GM12873 (cell line): ENCODE results near the gene FMN1.

ENCODE experiments used
- TF ChIP-seq, protein P1 (sequence below): IDR thresholded peaks from 2 replicates; pipeline ENCODE4 v1.5.1; 2012; ENCODE audit warnings: low read depth, mild to moderate bottlenecking, moderate library complexity, low read length, control low read depth; ENCODE audit not compliant: insufficient read depth; ENCODE audit errors: missing control alignments

FMN1 gene

DNA sequence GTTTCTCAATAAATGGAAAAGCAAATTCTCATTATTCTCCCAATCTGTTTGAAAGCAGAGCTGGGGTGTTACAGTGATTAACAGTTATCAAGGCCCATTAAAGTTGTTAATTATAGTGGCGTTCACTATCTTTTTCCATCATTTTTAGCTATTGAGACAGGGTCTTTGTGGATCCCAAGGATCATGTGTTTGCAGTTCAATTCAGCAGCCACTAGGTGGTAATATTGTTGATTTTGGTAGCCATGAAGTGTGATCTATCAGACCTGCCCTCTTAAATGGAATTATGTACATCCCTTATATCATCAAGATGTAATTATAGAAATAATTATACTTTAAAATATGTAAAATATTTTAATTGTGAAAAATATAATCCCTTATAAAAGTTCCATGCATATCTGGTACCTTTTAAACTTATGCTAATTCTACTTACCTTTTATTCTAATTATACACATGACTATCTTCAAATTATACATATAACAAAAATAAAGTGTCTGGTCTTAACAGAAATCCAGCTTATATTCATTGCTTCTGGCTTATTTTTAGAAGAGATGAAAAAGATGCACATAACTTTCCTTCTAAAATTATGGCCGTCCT is 350.3 kb downstream of the FMN1 start:
- TF ChIP-seq, protein P1, sequence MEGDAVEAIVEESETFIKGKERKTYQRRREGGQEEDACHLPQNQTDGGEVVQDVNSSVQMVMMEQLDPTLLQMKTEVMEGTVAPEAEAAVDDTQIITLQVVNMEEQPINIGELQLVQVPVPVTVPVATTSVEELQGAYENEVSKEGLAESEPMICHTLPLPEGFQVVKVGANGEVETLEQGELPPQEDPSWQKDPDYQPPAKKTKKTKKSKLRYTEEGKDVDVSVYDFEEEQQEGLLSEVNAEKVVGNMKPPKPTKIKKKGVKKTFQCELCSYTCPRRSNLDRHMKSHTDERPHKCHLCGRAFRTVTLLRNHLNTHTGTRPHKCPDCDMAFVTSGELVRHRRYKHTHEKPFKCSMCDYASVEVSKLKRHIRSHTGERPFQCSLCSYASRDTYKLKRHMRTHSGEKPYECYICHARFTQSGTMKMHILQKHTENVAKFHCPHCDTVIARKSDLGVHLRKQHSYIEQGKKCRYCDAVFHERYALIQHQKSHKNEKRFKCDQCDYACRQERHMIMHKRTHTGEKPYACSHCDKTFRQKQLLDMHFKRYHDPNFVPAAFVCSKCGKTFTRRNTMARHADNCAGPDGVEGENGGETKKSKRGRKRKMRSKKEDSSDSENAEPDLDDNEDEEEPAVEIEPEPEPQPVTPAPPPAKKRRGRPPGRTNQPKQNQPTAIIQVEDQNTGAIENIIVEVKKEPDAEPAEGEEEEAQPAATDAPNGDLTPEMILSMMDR = peak; percentile 67

DNA sequence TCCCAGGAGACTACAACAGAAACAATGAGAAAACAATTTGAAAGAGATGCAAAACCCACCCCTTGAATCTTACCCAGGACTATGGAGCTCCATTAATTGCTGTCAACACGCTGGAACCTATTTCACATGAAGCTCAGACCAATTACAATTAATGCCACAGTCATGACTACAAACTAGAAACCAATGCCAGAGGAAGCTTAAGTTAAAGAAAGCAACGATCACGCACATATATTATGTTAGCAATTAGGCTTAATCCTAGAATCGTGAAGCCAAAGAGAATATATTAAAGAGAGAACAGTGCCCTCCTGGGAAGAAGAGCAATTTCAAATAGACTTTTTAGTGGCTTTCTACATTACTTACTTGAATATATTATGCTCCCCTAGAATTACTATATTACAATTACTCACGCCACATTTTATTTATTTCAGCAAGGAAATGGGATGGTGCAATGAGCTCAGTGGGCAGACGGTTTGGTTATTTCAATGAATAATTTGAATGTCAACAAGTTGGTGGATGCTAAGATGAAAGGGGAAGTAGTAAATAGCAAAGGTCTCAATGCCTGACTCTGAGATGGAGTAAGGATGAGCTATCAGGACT is 351.2 kb downstream of the FMN1 start:
- TF ChIP-seq, protein P1 = no peak

DNA sequence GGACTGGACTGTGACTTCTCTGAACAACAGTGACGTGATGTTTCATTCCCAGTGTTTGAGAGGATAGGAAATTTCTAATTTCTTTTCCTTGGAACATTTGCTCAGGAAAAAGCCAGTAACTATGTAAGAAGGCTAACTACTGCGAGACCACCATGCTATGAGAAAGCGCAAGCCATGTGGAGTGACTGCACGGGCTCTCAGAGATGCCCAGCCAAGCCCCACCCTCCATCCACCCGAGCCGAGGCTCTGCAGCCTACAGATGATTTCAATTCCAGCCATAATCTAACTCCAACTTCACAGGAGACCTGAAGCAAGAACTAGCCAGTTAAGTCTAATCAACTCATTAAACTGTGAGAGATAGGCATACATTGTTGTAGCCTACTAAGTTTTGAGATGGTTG is 352.4 kb downstream of the FMN1 start:
- TF ChIP-seq, protein P1 = no peak

DNA sequence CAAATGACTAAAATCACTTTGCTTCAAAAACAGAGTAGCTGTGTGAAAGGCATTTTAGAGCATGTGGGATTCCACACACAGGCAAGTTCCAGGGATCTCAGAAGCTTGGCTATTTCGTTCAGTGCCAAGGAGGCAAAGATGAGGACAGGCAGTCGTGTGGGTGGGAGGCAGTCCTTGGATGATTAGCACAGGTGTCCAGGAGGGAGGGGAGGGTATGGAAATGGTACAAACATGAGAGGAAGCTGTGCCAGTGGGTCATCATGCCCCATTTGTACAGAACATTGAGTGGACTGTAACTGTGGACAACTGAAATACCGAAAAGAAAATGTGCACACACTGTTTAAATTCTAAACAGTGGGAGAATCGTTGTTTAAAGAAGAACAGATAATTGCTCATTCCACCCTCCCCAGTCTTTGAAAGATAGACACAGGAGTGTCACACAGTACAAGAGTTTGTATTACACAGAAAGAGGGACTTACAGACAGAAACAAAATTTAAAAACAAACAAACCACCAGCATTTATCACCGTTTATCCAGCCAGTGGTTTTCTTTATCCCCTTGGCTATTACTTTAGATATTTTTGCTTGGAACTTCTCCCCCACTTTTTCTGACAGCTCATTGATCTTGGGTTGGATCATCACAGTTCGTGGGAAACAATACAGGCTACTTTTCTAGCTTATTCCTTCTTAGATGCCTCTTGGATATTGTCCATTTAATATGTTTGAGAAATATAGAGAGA is 353.8 kb downstream of the FMN1 start:
- TF ChIP-seq, protein P1 = no peak

DNA sequence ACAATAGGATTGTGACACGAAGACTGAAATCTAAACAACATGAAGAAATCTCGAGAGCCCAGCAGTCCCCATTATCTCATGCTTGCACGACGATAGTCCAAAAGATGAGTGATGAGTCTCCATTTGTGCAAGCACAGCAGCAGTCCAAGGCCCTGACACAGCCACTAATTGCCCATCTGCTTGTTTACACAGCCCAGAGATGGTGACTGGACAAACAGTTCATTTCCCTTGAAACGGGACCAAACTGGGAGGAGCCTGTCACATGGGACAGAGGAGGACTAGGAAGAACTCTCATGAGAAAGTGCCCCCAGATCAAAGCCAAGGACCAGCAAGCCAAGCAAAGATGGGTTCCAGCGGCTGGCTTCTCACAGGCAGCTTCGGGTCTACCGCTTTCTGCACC is 355.7 kb downstream of the FMN1 start:
- TF ChIP-seq, protein P1 = no peak

DNA sequence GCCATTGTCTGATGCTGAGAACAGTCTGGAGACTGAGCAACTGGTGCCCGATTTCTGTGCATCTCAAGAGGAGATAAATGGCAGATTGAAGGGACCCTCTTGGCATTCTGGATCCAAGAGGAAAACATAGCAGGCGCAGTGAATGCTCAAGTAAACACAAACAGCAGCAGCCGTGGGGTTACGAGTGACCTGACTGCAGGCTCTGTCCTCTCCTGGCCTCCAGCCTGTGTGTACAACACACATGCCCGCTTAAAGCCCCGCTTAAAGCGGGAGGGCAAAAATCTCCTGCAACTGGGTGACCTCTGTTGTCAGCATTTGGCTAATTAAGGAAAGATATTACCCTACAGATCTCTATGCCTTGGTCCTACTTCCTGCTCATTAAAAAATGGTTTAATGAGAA is 356.2 kb downstream of the FMN1 start:
- TF ChIP-seq, protein P1 = no peak

DNA sequence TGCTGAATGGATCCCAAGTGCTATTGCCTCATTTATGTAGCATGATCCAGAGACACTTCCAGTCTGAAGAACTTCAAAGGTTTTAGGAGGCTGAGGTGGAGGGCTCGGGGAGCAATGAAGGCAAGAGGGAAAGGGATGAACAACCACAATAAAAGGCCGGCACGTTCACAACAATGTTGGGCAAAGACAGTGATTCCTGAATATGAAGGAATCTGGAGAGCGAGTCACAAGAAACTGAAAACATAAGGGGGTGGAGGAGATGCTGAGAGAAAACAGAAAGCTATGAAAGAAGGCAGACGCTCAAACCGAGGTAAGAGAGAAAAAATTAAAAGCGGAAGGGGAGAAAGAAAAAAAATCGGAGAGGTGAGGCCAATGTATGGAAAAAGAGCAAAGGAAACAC is 356.6 kb downstream of the FMN1 start:
- TF ChIP-seq, protein P1 = no peak
